VCaP (cell line): ENCODE results near the gene ARHGEF28.

ENCODE experiments used
- H3K27ac ChIP-seq: fragments of 450-650 bp; 2 replicates; pipeline ENCODE4 v1.5.1; 2017
- CTCF ChIP-seq: fragments of 450-650 bp; conservative IDR thresholded peaks from 2 replicates; pipeline ENCODE4 v1.5.1; 2017; ENCODE audit warnings: mild to moderate bottlenecking, moderate library complexity

The ARHGEF28 gene

DNA sequence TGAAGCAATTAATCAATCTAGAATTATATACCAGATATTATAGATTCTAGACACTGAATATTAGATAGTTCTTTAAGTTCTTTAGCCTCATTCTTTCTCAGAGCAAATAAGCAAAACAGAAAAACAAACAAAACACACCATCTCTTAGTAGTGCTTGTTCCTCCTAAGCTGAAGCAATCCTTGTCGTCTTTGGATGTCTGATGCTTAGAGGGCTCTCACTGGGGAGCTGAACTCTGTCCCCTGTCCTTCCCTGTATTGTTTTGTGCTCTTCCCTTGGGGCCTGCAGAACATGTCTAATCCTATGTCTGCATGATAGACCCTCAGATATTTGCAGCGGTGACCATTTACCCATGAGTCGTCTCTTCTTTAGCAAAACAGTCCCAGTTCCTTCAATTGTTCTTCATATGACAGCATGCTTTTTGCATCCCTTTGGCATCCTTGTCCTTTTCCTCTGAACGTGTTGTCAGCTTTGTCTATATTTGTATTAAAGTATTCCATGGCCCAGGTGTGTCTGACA is 114.3 kb downstream of the ARHGEF28 start:
- H3K27ac ChIP-seq = no peak overlapping the region
- no peak for TF ChIP-seq CTCF

GRCh38 chr5:73743161-73743560 is 117.2 kb downstream of the ARHGEF28 start:
- no peak overlapping the region for H3K27ac ChIP-seq
- no peak for TF ChIP-seq CTCF

- no peak overlapping the region for H3K27ac ChIP-seq
- TF ChIP-seq CTCF = no peak
Measured at GRCh38 chr5:73745836-73746235, 119.8 kb downstream of the ARHGEF28 start.

DNA sequence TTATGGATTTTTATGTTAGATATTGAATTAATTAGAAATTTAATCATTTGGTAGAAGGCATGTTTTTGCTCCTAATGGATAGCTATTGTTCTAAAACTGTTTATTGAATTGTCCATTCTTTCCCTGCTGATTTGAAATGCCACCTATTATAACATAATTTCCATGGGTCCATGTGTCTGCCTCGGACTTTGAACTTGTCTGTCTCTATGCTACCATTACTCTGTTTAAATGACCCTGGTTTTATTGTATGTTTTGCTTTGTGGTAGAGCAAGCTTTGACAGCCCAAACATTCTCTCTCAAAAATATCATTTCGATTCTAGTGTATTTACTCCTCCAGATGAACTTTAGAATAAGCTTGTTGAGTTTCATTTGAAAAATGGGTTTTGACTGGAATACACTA is 120.6 kb downstream of the ARHGEF28 start:
- TF ChIP-seq CTCF = no peak
- H3K27ac ChIP-seq = no peak overlapping the region

GRCh38 chr5:73747696-73748380 is 121.8 kb downstream of the ARHGEF28 start:
- no peak for TF ChIP-seq CTCF
- H3K27ac ChIP-seq = no peak overlapping the region

DNA sequence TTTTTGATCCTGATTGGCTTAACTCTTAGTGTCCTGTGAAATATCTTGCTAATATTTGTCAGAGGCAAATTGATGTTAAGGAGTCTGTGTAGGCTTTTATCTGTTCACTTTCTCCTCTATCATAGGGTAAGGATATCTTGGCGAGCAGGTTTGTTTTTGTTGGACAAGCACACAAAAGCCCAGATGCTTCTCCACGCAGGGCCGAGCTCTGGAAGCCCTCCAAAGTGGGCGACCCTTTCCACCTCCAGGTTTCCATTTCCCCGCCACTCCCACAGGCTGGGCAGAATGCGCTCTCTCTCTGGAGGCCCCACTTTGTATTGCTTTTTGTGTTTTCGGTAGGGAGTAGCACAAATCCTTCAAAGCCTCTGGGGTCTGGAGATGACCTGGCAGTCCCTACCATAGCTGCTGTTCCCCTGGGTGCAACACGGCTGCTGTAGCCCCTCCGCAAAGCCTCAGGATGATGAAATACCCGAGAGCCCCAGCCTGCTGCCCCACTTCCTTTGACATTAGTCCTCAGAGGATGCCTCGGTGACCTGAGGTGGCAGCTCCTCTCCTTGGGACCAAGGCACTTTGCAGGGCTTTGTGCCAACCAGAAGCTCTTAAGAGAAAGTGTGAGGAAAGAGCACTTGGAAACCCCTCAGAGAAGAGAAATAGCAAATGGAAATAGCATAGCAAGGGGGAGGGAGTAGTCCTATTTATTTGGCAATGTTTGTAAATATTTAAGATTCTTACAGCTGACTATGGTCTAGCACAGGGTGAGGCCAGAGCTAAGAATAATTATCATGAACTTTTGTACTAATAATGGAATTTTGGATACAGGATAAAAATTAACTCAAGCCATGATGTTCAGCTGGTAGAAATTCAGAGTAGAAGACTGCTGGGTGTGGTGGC is 122.8 kb downstream of the ARHGEF28 start:
- H3K27ac ChIP-seq = no peak overlapping the region
- TF ChIP-seq CTCF = no peak

DNA sequence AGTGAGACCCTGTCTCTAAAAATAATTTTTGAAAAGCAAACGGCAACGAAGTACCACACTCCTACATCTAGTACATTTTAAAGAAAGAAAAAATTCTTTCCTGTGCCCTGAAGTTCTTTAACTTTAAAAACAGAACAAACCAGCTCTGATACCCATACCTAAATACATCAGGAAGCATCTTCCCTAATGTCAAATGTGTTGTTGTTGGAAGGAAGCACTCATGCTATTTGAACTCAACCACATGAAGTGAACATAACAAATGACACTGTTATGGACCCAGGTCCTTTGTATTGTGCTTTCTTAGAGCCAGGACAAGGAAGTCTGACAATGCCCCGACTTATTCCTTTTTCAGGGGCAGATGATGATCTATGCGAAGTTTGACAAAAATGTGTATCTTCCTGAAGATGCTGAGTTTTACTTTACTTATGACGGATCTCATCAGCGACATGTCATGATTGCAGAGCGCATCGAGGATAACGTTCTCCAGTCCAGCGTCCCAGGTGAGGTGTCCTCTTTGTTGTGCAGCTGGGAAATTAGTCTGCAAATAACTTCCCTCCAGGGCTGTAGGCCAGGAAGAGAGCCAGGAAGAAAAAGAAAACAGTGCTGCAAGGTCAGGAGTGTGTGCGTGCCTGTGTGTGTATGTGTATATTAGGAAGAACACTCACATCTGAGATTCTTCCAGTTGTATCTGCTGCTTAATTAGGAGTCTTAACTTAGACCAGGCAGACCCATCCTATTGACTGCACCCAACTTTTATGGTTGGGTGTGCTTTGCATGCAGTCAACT is 123.7 kb downstream of the ARHGEF28 start:
- H3K27ac ChIP-seq = no peak overlapping the region
- TF ChIP-seq CTCF = no peak
